Uterus (tissue), 4 donors: ENCODE data around the gene LLGL1. TPM values are rescaled to one million over a fixed set of nuclear protein-coding genes. Genes with fewer than 3 reads are reported as not detected.

Experiments
- DNase-seq, 2 donors: peaks; one replicate each; pipeline ENCODE4 v3.0.0-alpha.2; 2019 to 2020
- H3K27ac ChIP-seq, 2 donors: fragments of 200-600 bp; sonication (generic); 1 replicate in 1 of 2; 2 replicates in 1 of 2; pipeline ENCODE4 v1.5.1; 2016 to 2018
- H3K27me3 ChIP-seq, 2 donors: fragments of 200-600 bp; sonication (generic); one replicate each; pipeline ENCODE4 v1.5.1; 2018 to 2019; ENCODE audit warnings: control low read depth in 1 of 2
- H3K36me3 ChIP-seq, 2 donors: fragments of 200-600 bp; sonication (generic); one replicate each; pipeline ENCODE4 v1.5.1; 2019; ENCODE audit warnings: control low read depth in 1 of 2
- H3K4me1 ChIP-seq, 2 donors: fragments of 200-600 bp; sonication (generic); one replicate each; pipeline ENCODE4 v1.5.1; 2018 to 2019; ENCODE audit warnings: control low read depth in 1 of 2
- H3K4me3 ChIP-seq, 2 donors: fragments of 200-600 bp; sonication (generic); 1 replicate in 1 of 2; 2 replicates in 1 of 2; pipeline ENCODE4 v1.5.1; 2018 to 2019; ENCODE audit warnings: mild to moderate bottlenecking in 1 of 2
- H3K9me3 ChIP-seq, 2 donors: fragments of 200-600 bp; sonication (generic); one replicate each; pipeline ENCODE4 v1.5.1; 2019; ENCODE audit warnings: control low read depth in 1 of 2
- CTCF ChIP-seq, 4 experiments: fragments of 200-600 bp in 2 of 4; fragments of 450-650 bp in 2 of 4; sonication (generic) in 2 of 4; IDR thresholded peaks; one replicate each; pipeline ENCODE4 v1.5.1; 2016 to 2019; ENCODE audit warnings: antibody characterized with exemption in 4 of 4, mild to moderate bottlenecking in 2 of 4, moderate library complexity in 1 of 4
- POLR2A ChIP-seq, 2 donors: fragments of 450-650 bp; IDR thresholded peaks; one replicate each; pipeline ENCODE4 v1.6.1; 2016; ENCODE audit warnings: antibody characterized with exemption in 2 of 2, mild to moderate bottlenecking in 1 of 2, moderate library complexity in 1 of 2
- intact Hi-C: fragments of 100-400 bp; cut with DNase I; formaldehyde crosslinking; loops from one replicate; pipeline ENCODE4 v1.15.1; 2023; ENCODE audit warnings: low total_unique reads
- total RNA-seq, 4 donors: library from RNA; depleted of rRNA in 3 of 4; stranded (reverse); fragments of >200 nt in 3 of 4; gene quantifications; one replicate each; pipeline versions ENCODE4 v1.1.0 to v1.2.4, GENCODE V29; 2014 to 2023
- donor health status: DM: yes; HTN: yes; CAD: no.

Gene LLGL1
- total RNA-seq, 4 donors from 2014 or later = 7.6 to 72.0 (median 23.1) TPM

- Histone ChIP-seq H3K4me1 (peaks cover 12 to 22% of the 10 kb centered on the region in 2 donors), H3K27ac (peak overlapping the region in 1 of 2 donors; percentile 93), H3K4me3 (peak overlapping the region; percentile 90 to 92), H3K9me3 (no peaks in the 10 kb centered on the region), H3K27me3 (no peaks in the 10 kb centered on the region), H3K36me3 (no peaks in the 10 kb centered on the region)
- TF ChIP-seq CTCF (IDR thresholded peaks at IDR 0.05) (no peak), POLR2A (IDR thresholded peaks at IDR 0.05) (no peak)
- intact Hi-C loops = no loop called here
- DNase-seq = no peak
Measured at GRCh38 chr17:18187821-18188761, 37.3 kb upstream of the LLGL1 start.

- Histone ChIP-seq H3K27ac (peak overlapping the region; percentile 6 to 29), H3K4me1 (peaks cover 12 to 22% of the 10 kb centered on the region in 2 donors)
- intact Hi-C loops = no loop called here
Measured at GRCh38 chr17:18190628-18191235, 34.7 kb upstream of the LLGL1 start.

GRCh38 chr17:18191236-18191667, 34.2 kb upstream of the LLGL1 start:
- Histone ChIP-seq H3K36me3 (peaks cover 0 to 2% of the 10 kb centered on the region in 2 donors), H3K27me3 (no peaks in the 10 kb centered on the region), H3K9me3 (no peaks in the 10 kb centered on the region), H3K27ac (peak overlapping the region in 1 of 2 donors; percentile 29), H3K4me1 (peaks cover 12 to 22% of the 10 kb centered on the region in 2 donors), H3K4me3 (peak overlapping the region in 1 of 2 donors; percentile 8)
- TF ChIP-seq CTCF (IDR thresholded peaks at IDR 0.05) = no peak
- TF ChIP-seq POLR2A (IDR thresholded peaks at IDR 0.05) = no peak
- DNase-seq = peak in 1 of 2 donors; percentile 34
- intact Hi-C loops = no loop called here

More at GRCh38 chr17:18190628-18191235, 34.7 kb upstream of the LLGL1 start:
- TF ChIP-seq POLR2A (IDR thresholded peaks at IDR 0.05) (no peak), CTCF (IDR thresholded peaks at IDR 0.05) (no peak)
- H3K4me3 ChIP-seq = peak overlapping the region in 1 of 2 donors; percentile 8
- no peaks in the 10 kb centered on the region for H3K36me3 ChIP-seq
- no peaks in the 10 kb centered on the region for H3K27me3 ChIP-seq
- H3K9me3 ChIP-seq = no peaks in the 10 kb centered on the region
- no peak for DNase-seq

GRCh38 chr17:18191967-18192366, 33.5 kb upstream of the LLGL1 start:
- Histone ChIP-seq H3K4me3 (no peak overlapping the region), H3K36me3 (peaks cover 0 to 2% of the 10 kb centered on the region in 2 donors), H3K27ac (no peak overlapping the region), H3K4me1 (peaks cover 12 to 22% of the 10 kb centered on the region in 2 donors), H3K9me3 (no peaks in the 10 kb centered on the region), H3K27me3 (no peaks in the 10 kb centered on the region)
- TF ChIP-seq CTCF (IDR thresholded peaks at IDR 0.05) = no peak
- TF ChIP-seq POLR2A (IDR thresholded peaks at IDR 0.05) = no peak
- intact Hi-C loops = no loop called here
- no peak for DNase-seq

- no peak for TF ChIP-seq CTCF (IDR thresholded peaks at IDR 0.05)
- TF ChIP-seq POLR2A (IDR thresholded peaks at IDR 0.05) = no peak
- no peak for DNase-seq
- Histone ChIP-seq H3K36me3 (peaks cover 0 to 2% of the 10 kb centered on the region in 2 donors), H3K4me1 (peaks cover 12 to 15% of the 10 kb centered on the region in 2 donors), H3K4me3 (no peak overlapping the region), H3K9me3 (no peaks in the 10 kb centered on the region), H3K27me3 (no peaks in the 10 kb centered on the region), H3K27ac (no peak overlapping the region)
- intact Hi-C loops = no loop called here
Measured at GRCh38 chr17:18194394-18194793, 31.0 kb upstream of the LLGL1 start.
